Fibroblast of lung (primary cell): ENCODE data around the gene FMNL3.

Source experiments
- EZH2 ChIP-seq: IDR thresholded peaks from 2 replicates; pipeline ENCODE4 v1.5.1; 2012; ENCODE audit warnings: low read length, control low read depth, mild to moderate bottlenecking; ENCODE audit errors: missing control alignments
- TF ChIP-seq, protein P1 (sequence below), 2 donors: IDR thresholded peaks in 1 of 2; conservative IDR thresholded peaks in 1 of 2; 1 replicate in 1 of 2; 2 replicates in 1 of 2; pipeline ENCODE4 v1.5.1; 2011 to 2012; ENCODE audit warnings: low read length in 2 of 2, control low read depth in 1 of 2, inconsistent platforms in 1 of 2, low read depth in 1 of 2, mild to moderate bottlenecking in 1 of 2

DNA sequence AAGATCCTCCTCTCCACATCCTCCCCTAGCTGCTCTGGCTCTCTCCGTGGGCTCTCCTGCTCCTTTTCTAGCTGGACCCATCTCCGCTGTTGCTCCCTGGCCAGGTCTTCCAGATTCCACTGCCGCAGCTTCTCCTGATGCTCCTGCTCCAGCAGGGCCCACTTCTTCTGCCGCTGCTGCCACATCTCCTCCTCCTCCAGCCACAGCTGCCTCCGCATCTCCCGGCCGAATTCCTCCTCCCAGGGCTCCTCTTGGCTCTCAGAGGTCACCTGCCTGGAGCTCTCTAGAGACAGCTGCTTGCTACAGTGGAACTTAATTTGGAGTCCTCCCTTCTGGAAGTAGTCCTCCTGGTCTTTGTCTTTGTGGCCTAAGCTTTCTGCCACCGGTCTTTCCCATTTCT is 107.2 kb downstream of the FMNL3 start:
- TF ChIP-seq, protein P1, sequence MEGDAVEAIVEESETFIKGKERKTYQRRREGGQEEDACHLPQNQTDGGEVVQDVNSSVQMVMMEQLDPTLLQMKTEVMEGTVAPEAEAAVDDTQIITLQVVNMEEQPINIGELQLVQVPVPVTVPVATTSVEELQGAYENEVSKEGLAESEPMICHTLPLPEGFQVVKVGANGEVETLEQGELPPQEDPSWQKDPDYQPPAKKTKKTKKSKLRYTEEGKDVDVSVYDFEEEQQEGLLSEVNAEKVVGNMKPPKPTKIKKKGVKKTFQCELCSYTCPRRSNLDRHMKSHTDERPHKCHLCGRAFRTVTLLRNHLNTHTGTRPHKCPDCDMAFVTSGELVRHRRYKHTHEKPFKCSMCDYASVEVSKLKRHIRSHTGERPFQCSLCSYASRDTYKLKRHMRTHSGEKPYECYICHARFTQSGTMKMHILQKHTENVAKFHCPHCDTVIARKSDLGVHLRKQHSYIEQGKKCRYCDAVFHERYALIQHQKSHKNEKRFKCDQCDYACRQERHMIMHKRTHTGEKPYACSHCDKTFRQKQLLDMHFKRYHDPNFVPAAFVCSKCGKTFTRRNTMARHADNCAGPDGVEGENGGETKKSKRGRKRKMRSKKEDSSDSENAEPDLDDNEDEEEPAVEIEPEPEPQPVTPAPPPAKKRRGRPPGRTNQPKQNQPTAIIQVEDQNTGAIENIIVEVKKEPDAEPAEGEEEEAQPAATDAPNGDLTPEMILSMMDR (conservative IDR thresholded peaks at IDR 0.05 in 1 of 2, IDR thresholded peaks at IDR 0.05 in 1 of 2; ENCODE audit: low read depth in 1 of 2, low read length in 2 of 2) = no peak
- TF ChIP-seq EZH2 = no peak
